AG04450 (cell line): ENCODE data around the gene PCBP4. TPM values are rescaled to one million over a fixed set of nuclear protein-coding genes. Genes with fewer than 3 reads are reported as not detected.

Experiments used
- CTCF ChIA-PET: fragments of 300-600, 350-600 bp; formaldehyde crosslinking; extraction: SDS; loops from one replicate; lab custom pipeline; 2022; ENCODE audit warnings: antibody characterized with exemption, inconsistent platforms; lab: Charles Lee
- POLR2A ChIA-PET: fragments of 350-600 bp; formaldehyde crosslinking; extraction: SDS; loops from one replicate; lab custom pipeline; 2021; ENCODE audit warnings: antibody characterized with exemption, inconsistent platforms; lab: Yijun Ruan, JAX
- DNase-seq: peaks from one replicate; pipeline ENCODE4 v3.0.0-alpha.2; 2011; ENCODE audit warnings: low read depth, low spot score
- H3K27ac ChIP-seq: one replicate; pipeline ENCODE4 v1.5.1; 2012; ENCODE audit warnings: low read depth, low read length, control low read depth
- H3K27me3 ChIP-seq: one replicate; pipeline ENCODE4 v1.6.0; 2012; ENCODE audit warnings: low read length; ENCODE audit not compliant: control insufficient read depth, insufficient read depth
- H3K4me3 ChIP-seq: 2 replicates; pipeline ENCODE4 v1.5.1; 2011; ENCODE audit warnings: mild to moderate bottlenecking, low read depth, low read length, control low read depth
- H3K9me3 ChIP-seq: 2 replicates; pipeline ENCODE4 v1.5.1; 2012; ENCODE audit warnings: low read length; ENCODE audit not compliant: control insufficient read depth, insufficient read depth
- CTCF ChIP-seq: IDR thresholded peaks from 2 replicates; pipeline ENCODE4 v1.5.1; 2011; ENCODE audit warnings: low read depth, low read length, control low read depth, inconsistent platforms
- polyA plus RNA-seq: library from polyadenylated mRNA; depleted of rRNA; stranded (reverse); fragments of >200 nt; gene quantifications from 2 replicates; pipeline ENCODE4 v1.2.3, GENCODE V29; 2011; rRNA removed
- small RNA-seq: library from RNA; depleted of rRNA; stranded (forward); fragments of <200 nt; gene quantifications from one replicate; pipeline ENCODE3, GENCODE V24; 2012; ENCODE audit warnings: low read depth; ENCODE audit not compliant: insufficient read length

PCBP4 gene
- polyA plus RNA-seq, 1 experiment, result 54.6 TPM

DNA sequence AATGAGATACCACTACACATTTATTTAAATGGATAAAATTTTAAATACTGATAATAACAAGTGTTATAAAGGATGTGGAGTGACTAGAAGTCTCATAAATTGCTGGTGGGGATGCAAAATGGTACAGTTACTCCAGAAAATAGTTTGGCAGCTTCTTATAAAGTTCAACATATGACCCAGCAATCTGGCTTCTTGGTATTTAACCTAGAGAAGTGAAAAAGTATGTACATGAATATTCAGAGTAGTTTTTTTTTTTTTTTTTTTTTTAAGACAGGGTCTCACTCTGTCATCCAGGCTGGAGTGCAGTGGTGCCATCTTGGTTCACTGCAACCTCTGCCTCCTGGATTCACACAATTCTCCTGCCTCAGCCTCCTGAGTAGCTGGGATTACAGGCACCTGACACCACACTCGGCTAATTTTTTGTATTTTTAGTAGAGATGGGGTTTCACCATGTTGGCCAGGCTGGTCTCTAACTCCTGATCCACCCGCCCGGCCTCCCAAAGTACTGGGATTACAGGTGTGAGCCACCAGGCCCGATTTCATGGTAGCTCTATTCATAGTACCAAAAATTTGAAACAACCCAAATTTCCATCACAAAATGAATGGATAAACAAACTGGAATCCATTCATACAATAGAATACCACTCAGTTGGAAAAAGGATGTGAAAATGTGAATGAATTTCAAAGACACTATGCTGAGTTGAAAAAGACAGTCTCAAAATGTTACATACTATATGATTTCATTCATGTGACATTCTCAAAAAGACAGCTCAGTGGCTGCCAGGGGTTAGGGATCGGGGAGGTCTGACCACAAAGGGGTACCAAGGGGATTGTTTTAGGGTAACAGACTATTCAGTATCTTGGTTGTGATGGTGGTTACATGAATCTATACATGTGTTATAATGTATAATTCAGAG is 39.9 kb downstream of the PCBP4 start:
- no peaks in the 10 kb centered on the region for H3K9me3 ChIP-seq
- H3K4me3 ChIP-seq, result no peak overlapping the region
- CTCF ChIA-PET, result interaction anchor here (0.6 to 1.2 kb wide), 3 partner anchors 14 to 493 kb away, joined by 3 to 7 read pairs (median 4); partner anchors contain the start of gene RRP9
- TF ChIP-seq CTCF, result no peak
- no peak for DNase-seq
- no peak overlapping the region for H3K27ac ChIP-seq
- no peaks in the 10 kb centered on the region for H3K27me3 ChIP-seq
- POLR2A ChIA-PET, result no interaction called here

DNA sequence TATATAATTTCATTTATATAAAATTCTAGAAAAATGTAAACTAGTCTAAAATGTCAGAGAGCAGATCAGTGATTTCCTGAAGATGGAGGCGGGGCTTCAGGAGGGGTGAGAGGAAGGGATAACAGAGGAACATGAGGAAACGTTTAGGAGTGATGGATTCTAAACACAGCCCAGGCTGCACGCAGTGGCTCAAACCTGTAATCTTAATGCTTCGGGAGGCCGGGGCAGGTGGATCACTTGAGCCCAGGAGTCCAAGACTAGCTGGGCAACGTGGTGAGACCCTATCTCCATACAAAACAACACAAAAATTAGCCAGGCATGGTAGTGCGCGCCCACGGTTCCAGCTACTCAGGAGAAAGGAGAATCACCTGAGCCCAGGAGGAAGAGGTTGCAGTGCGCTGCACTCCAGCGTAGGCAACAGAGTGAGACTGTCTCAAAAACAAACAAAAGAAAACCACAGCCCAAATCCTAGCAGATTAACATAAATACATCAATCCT is 46.1 kb downstream of the PCBP4 start:
- CTCF ChIA-PET, result no interaction called here
- Histone ChIP-seq H3K9me3 (no peaks in the 10 kb centered on the region), H3K27me3 (no peaks in the 10 kb centered on the region), H3K4me3 (no peak overlapping the region), H3K27ac (no peak overlapping the region)
- POLR2A ChIA-PET, result no interaction called here
- DNase-seq, result no peak
- TF ChIP-seq CTCF, result no peak

- DNase-seq, result no peak
- Histone ChIP-seq H3K27ac (no peak overlapping the region), H3K9me3 (no peaks in the 10 kb centered on the region), H3K4me3 (no peak overlapping the region), H3K27me3 (no peaks in the 10 kb centered on the region)
- no peak for TF ChIP-seq CTCF
- ChIA-PET POLR2A (no interaction called here), CTCF (no interaction called here)
Observed at GRCh38 chr3:51916418-51916817, 50.8 kb downstream of the PCBP4 start.

DNA sequence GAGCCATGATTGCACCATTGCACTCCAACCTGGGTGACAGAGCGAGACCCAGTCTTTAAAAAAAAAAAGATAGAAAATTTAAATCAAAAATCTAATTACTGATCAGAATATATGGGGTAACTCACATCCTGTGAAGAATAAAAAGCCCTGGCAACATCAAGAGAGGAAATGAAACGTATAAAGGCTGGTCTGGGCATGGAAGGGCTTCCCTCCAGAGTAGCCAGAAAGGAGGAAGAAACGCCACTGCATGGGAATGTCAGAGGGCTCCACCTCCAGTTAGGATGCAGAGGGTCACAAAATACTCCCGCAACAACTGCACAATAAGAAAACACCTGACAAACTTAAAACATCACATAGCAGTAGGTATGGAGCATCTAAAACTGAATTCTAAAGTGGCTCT is 59.2 kb downstream of the PCBP4 start:
- no peak for DNase-seq
- CTCF ChIA-PET, result no interaction called here
- Histone ChIP-seq H3K27me3 (no peaks in the 10 kb centered on the region), H3K27ac (no peak overlapping the region), H3K9me3 (peaks cover 3% of the 10 kb centered on the region; the same call in 1 of the 2 replicates), H3K4me3 (no peak overlapping the region)
- TF ChIP-seq CTCF, result no peak
- POLR2A ChIA-PET, result no interaction called here

Small RNA genes lying within 50 kb of the gene (small RNA-seq; reads per million reads assigned to genes)
- not detected for gene AC115284.1

Other genes starting within 250 kb of the PCBP4 start
- not detected in 2 replicates for gene IQCF6, start 188.2 kb downstream of the PCBP4 start, polyA plus RNA-seq
- gene IQCF2, start 105.8 kb downstream of the PCBP4 start, polyA plus RNA-seq, result not detected in 2 replicates
- not detected in 2 replicates for gene IQCF5, start 91.9 kb downstream of the PCBP4 start, polyA plus RNA-seq
- gene IQCF1, start 64.1 kb downstream of the PCBP4 start, polyA plus RNA-seq, result not detected in 2 replicates
- gene RRP9, start 25.6 kb downstream of the PCBP4 start, polyA plus RNA-seq, result 10.8 and 13.7 TPM in 2 replicates
- gene PARP3, start 25.1 kb downstream of the PCBP4 start, polyA plus RNA-seq, result 7.5 and 10.4 TPM in 2 replicates
- not detected in 2 replicates for gene GPR62, start 12.1 kb downstream of the PCBP4 start, polyA plus RNA-seq
- gene ABHD14B, start 6.6 kb upstream of the PCBP4 start, polyA plus RNA-seq, result 34.5 and 37.5 TPM in 2 replicates
- gene ABHD14A, start 7.6 kb upstream of the PCBP4 start, polyA plus RNA-seq, result 8.2 and 9.9 TPM in 2 replicates
- 20.4 and 27.8 TPM in 2 replicates for gene ACY1, start 16.1 kb upstream of the PCBP4 start, polyA plus RNA-seq
- 1,368 and 1,889 TPM in 2 replicates for gene RPL29, start 28.4 kb upstream of the PCBP4 start, polyA plus RNA-seq
- 17.8 and 19.9 TPM in 2 replicates for gene DUSP7, start 89.1 kb upstream of the PCBP4 start, polyA plus RNA-seq
- gene POC1A, start 187.0 kb upstream of the PCBP4 start, polyA plus RNA-seq, result 4.1 and 4.5 TPM in 2 replicates
- gene ALAS1, start 230.7 kb upstream of the PCBP4 start, polyA plus RNA-seq, result 61.4 and 61.7 TPM in 2 replicates